Astrocyte of the hippocampus (primary cell): ENCODE data around the gene RFX4.
"Not testable (repeated sequence)": the region's sequence is repeated elsewhere in the genome, so short reads cannot be mapped to it uniquely, and the experiment has no call there.

Experiments
- DNase-seq: peaks from one replicate; pipeline ENCODE4 v3.0.0; 2011; ENCODE audit warnings: low read depth, low spot score

Gene RFX4

GRCh38 chr12:106590601-106591000 is 7.8 kb downstream of the RFX4 start:
- DNase-seq, result no peak

- DNase-seq, result peak; percentile 75
Measured at GRCh38 chr12:106594447-106594846, 11.6 kb downstream of the RFX4 start.

- no peak for DNase-seq
Measured at GRCh38 chr12:106595268-106595667, 12.5 kb downstream of the RFX4 start.

- no peak for DNase-seq
Measured at GRCh38 chr12:106598003-106598402, 15.2 kb downstream of the RFX4 start.

- no peak for DNase-seq
Measured at GRCh38 chr12:106599302-106599701, 16.5 kb downstream of the RFX4 start.

GRCh38 chr12:106600503-106600902 is 17.7 kb downstream of the RFX4 start:
- no peak for DNase-seq

- DNase-seq, result no peak
Measured at GRCh38 chr12:106601031-106601430, 18.2 kb downstream of the RFX4 start.

- DNase-seq, result no peak
Measured at GRCh38 chr12:106601496-106601895, 18.7 kb downstream of the RFX4 start.

GRCh38 chr12:106602076-106602475 is 19.3 kb downstream of the RFX4 start:
- no peak for DNase-seq

GRCh38 chr12:106605254-106605653 is 22.4 kb downstream of the RFX4 start:
- no peak for DNase-seq

- DNase-seq, result not testable (repeated sequence)
Measured at GRCh38 chr12:106620588-106620987, 37.8 kb downstream of the RFX4 start.

- DNase-seq, result no peak
Measured at GRCh38 chr12:106625976-106626375, 43.2 kb downstream of the RFX4 start.

GRCh38 chr12:106629797-106630659 is 47.2 kb downstream of the RFX4 start:
- DNase-seq, result peak; percentile 50

- DNase-seq, result no peak
Measured at GRCh38 chr12:106631150-106631549, 48.3 kb downstream of the RFX4 start.

GRCh38 chr12:106631797-106632196 is 49.0 kb downstream of the RFX4 start:
- no peak for DNase-seq

- DNase-seq, result no peak
Measured at GRCh38 chr12:106632797-106633450, 50.1 kb downstream of the RFX4 start.

GRCh38 chr12:106633451-106633823 is 50.6 kb downstream of the RFX4 start:
- no peak for DNase-seq

- DNase-seq, result no peak
Measured at GRCh38 chr12:106634206-106634605, 51.4 kb downstream of the RFX4 start.

GRCh38 chr12:106643000-106643399 is 60.2 kb downstream of the RFX4 start:
- DNase-seq, result no peak

- DNase-seq, result no peak
Measured at GRCh38 chr12:106644335-106645073, 61.7 kb downstream of the RFX4 start.

- peak; percentile 87 for DNase-seq
Measured at GRCh38 chr12:106645074-106645421, 62.2 kb downstream of the RFX4 start.
